Nasal cavity respiratory epithelium epithelial cell of viscerocranial mucosa (primary cell): ENCODE results near the gene GABARAPL2. TPM values are rescaled to one million over a fixed set of nuclear protein-coding genes. Genes with fewer than 3 reads are reported as not detected.

Source experiments
- total RNA-seq: library from RNA; depleted of rRNA; stranded (reverse); fragments of >200 nt; gene quantifications from 2 replicates; pipeline ENCODE4 v1.2.3, GENCODE V29; 2014

The GABARAPL2 gene
- total RNA-seq, result 26.0 and 37.9 TPM in 2 replicates

GRCh38 chr16:75566040-75566757 is at the start of gene GABARAPL2:
Gene GABARAPL2 (plus strand): TSS chr16:75566379. CDS start chr16:75566487, 108 bp downstream.

GRCh38 chr16:75535901-75536300 is 30.3 kb upstream of the GABARAPL2 start, which contains the start of gene CHST5:
Gene CHST5 (minus strand): TSS chr16:75536108. CDS start chr16:75530384, 5,724 bp downstream.

GRCh38 chr16:75555707-75556430 is 10.3 kb upstream of the GABARAPL2 start, which contains the start of gene TMEM231:
Gene TMEM231 (minus strand): TSS chr16:75556252. CDS start chr16:75556209, 43 bp downstream.

GRCh38 chr16:75622761-75623605 is 56.8 kb downstream of the GABARAPL2 start, which contains the start of gene ADAT1:
Gene ADAT1 (minus strand): TSS chr16:75623281. CDS start chr16:75620799, 2,482 bp downstream.

Other genes starting within 250 kb of the GABARAPL2 start
- gene CFDP1, start 132.9 kb upstream of the GABARAPL2 start, total RNA-seq, result 54.0 and 85.4 TPM in 2 replicates
- 35.5 and 44.8 TPM in 2 replicates for gene TMEM170A, start 101.7 kb upstream of the GABARAPL2 start, total RNA-seq
- 1.0 and 2.8 TPM in 2 replicates for gene CHST6, start 70.9 kb upstream of the GABARAPL2 start, total RNA-seq
- not detected in 2 replicates for gene CHST5, start 30.3 kb upstream of the GABARAPL2 start, total RNA-seq
- gene TMEM231, start 10.1 kb upstream of the GABARAPL2 start, total RNA-seq, result 9.9 and 11.2 TPM in 2 replicates
- gene ADAT1, start 56.9 kb downstream of the GABARAPL2 start, total RNA-seq, result 74.2 and 88.3 TPM in 2 replicates
- 134 and 149 TPM in 2 replicates for gene KARS1, start 81.3 kb downstream of the GABARAPL2 start, total RNA-seq
- 33.5 and 38.3 TPM in 2 replicates for gene TERF2IP, start 81.4 kb downstream of the GABARAPL2 start, total RNA-seq
- gene CPHXL2, start 110.6 kb downstream of the GABARAPL2 start, total RNA-seq, result not detected in 2 replicates
- not detected in 2 replicates for gene DUXB, start 135.1 kb downstream of the GABARAPL2 start, total RNA-seq
- gene CPHXL, start 160.1 kb downstream of the GABARAPL2 start, total RNA-seq, result not detected in 2 replicates